HG03097 (cell line): ENCODE data around the gene USP17L21.
"Not testable (repeated sequence)": the region's sequence is repeated elsewhere in the genome, so short reads cannot be mapped to it uniquely, and the experiment has no call there.

ENCODE experiments used
- ATAC-seq: cut with Tn5 transposase; IDR thresholded peaks from one replicate; pipeline ENCODE4 v1.9.1; 2021; ENCODE audit not compliant: unreplicated experiment, low FRiP score

Gene USP17L21

DNA sequence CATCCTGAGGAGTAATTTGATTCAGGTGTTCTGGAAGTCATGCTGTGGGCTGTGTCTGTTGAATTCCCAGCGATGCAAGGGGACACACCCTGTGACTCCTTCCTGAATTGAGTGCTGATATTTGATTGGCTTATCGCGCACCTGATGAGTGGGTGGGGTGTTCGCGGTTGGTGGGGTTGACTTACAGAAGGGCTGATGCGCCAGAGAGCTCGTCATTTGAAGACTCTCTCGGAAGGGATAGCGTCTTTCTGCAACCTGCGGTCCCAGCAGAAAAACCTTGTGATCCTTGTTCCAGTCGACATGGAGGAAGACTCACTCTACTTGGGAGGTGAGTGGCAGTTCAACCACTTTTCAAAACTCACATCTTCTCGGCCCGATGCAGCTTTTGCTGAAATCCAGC is at the start of gene USP17L21:
TSS of gene USP17L21 (plus strand) at position 301 of the 400 bp plus-strand sequence. CDS start at position 301, 0 bp downstream.
- ATAC-seq = not testable (repeated sequence)

GRCh38 chr4:9214701-9215100 is 48.0 kb upstream of the USP17L21 start:
- ATAC-seq = not testable (repeated sequence)

DNA sequence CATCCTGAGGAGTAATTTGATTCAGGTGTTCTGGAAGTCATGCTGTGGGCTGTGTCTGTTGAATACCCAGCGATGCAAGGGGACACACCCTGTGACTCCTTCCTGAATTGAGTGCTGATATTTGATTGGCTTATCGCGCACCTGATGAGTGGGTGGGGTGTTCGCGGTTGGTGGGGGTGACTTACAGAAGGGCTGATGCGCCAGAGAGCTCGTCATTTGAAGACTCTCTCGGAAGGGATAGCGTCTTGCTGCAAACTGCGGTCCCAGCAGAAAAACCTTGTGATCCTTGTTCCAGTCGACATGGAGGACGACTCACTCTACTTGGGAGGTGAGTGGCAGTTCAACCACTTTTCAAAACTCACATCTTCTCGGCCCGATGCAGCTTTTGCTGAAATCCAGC is 47.6 kb upstream of the USP17L21 start, which contains the start of gene USP17L11:
TSS of gene USP17L11 (plus strand) at position 301 of the 400 bp plus-strand sequence. CDS start at position 301, 0 bp downstream.
- ATAC-seq = not testable (repeated sequence)

DNA sequence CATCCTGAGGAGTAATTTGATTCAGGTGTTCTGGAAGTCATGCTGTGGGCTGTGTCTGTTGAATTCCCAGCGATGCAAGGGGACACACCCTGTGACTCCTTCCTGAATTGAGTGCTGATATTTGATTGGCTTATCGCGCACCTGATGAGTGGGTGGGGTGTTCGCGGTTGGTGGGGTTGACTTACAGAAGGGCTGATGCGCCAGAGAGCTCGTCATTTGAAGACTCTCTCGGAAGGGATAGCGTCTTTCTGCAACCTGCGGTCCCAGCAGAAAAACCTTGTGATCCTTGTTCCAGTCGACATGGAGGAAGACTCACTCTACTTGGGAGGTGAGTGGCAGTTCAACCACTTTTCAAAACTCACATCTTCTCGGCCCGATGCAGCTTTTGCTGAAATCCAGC is 42.8 kb upstream of the USP17L21 start, which contains the start of gene USP17L12:
TSS of gene USP17L12 (plus strand) at position 301 of the 400 bp plus-strand sequence. CDS start at position 301, 0 bp downstream.
- ATAC-seq = not testable (repeated sequence)

GRCh38 chr4:9224596-9224995 is 38.1 kb upstream of the USP17L21 start, which contains the start of gene USP17L13:
USP17L13 (plus strand) TSS chr4:9224896; CDS start chr4:9224896, 0 bp downstream.
- not testable (repeated sequence) for ATAC-seq

DNA sequence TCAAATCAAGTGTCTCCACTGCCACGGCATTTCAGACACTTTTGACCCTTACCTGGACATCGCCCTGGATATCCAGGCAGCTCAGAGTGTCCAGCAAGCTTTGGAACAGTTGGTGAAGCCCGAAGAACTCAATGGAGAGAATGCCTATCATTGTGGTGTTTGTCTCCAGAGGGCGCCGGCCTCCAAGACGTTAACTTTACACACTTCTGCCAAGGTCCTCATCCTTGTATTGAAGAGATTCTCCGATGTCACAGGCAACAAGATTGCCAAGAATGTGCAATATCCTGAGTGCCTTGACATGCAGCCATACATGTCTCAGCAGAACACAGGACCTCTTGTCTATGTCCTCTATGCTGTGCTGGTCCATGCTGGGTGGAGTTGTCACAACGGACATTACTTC is 32.4 kb upstream of the USP17L21 start:
- not testable (repeated sequence) for ATAC-seq

- not testable (repeated sequence) for ATAC-seq
Measured at GRCh38 chr4:9234085-9234484, 28.6 kb upstream of the USP17L21 start, which contains the start of gene USP17L15. USP17L15 (plus strand) TSS chr4:9234385; CDS start chr4:9234385, 0 bp downstream.

DNA sequence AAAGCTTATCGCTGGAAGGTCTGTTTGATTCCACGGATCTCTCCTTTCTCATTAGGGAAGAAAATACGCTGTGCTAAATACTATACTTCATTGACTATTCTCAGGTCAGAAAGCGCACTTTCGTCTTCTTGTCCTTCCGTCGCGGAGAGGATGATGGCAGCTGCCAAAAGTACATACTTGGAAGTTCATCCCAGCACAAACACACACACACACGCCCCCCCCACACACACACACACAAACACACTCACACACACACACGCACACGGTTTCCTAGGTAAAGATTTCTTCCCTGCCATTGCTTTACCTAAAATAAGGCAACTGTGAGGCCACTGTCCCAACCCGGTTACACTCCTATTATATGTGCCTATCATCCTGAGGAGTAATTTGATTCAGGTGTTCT is 24.2 kb upstream of the USP17L21 start:
- not testable (repeated sequence) for ATAC-seq

DNA sequence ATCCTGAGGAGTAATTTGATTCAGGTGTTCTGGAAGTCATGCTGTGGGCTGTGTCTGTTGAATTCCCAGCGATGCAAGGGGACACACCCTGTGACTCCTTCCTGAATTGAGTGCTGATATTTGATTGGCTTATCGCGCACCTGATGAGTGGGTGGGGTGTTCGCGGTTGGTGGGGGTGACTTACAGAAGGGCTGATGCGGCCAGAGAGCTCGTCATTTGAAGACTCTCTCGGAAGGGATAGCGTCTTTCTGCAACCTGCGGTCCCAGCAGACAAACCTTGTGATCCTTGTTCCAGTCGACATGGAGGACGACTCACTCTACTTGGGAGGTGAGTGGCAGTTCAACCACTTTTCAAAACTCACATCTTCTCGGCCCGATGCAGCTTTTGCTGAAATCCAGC is 19.1 kb upstream of the USP17L21 start, which contains the start of gene USP17L17:
TSS of gene USP17L17 (plus strand) at position 301 of the 400 bp plus-strand sequence. CDS start at position 301, 0 bp downstream.
- ATAC-seq = not testable (repeated sequence)

DNA sequence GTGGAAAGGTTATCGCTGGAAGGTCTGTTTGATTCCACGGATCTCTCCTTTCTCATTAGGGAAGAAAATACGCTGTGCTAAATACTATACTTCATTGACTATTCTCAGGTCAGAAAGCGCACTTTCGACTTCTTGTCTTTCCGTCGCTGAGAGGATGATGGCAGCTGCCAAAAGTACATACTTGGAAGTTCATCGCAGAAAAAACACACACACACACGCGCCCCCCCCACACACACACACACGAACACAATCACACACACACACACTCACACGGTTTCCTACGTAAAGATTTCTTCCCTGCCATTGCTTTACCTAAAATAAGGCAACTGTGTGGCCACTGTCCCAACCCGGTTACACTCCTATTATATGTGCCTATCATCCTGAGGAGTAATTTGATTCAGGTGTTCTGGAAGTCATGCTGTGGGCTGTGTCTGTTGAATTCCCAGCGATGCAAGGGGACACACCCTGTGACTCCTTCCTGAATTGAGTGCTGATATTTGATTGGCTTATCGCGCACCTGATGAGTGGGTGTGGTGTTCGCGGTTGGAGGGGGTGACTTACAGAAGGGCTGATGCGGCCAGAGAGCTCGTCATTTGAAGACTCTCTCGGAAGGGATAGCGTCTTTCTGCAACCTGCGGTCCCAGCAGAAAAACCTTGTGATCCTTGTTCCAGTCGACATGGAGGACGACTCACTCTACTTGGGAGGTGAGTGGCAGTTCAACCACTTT is 14.6 kb upstream of the USP17L21 start, which contains the start of gene USP17L18:
TSS of gene USP17L18 (plus strand) at position 678 of the 728 bp plus-strand sequence. CDS start at position 678, 0 bp downstream.
- ATAC-seq = not testable (repeated sequence)

- not testable (repeated sequence) for ATAC-seq
Measured at GRCh38 chr4:9253078-9253477, 9.6 kb upstream of the USP17L21 start, which contains the start of gene USP17L19. USP17L19 (plus strand) TSS chr4:9253378; CDS start chr4:9253378, 0 bp downstream.

DNA sequence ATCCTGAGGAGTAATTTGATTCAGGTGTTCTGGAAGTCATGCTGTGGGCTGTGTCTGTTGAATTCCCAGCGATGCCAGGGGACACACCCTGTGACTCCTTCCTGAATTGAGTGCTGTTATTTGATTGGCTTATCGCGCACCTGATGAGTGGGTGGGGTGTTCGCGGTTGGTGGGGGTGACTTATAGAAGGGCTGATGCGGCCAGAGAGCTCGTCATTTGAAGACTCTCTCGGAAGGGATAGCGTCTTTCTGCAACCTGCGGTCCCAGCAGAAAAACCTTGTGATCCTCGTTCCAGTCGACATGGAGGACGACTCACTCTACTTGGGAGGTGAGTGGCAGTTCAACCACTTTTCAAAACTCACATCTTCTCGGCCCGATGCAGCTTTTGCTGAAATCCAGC is 4.8 kb upstream of the USP17L21 start, which contains the start of gene USP17L20:
TSS of gene USP17L20 (plus strand) at position 301 of the 400 bp plus-strand sequence. CDS start at position 301, 0 bp downstream.
- not testable (repeated sequence) for ATAC-seq

DNA sequence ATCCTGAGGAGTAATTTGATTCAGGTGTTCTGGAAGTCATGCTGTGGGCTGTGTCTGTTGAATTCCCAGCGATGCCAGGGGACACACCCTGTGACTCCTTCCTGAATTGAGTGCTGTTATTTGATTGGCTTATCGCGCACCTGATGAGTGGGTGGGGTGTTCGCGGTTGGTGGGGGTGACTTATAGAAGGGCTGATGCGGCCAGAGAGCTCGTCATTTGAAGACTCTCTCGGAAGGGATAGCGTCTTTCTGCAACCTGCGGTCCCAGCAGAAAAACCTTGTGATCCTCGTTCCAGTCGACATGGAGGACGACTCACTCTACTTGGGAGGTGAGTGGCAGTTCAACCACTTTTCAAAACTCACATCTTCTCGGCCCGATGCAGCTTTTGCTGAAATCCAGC is 4.6 kb downstream of the USP17L21 start, which contains the start of gene USP17L22:
TSS of gene USP17L22 (plus strand) at position 301 of the 400 bp plus-strand sequence. CDS start at position 301, 0 bp downstream.
- ATAC-seq = not testable (repeated sequence)

GRCh38 chr4:9271719-9272118 is 9.0 kb downstream of the USP17L21 start:
- not testable (repeated sequence) for ATAC-seq
